Stomach (tissue), 4 donors: ENCODE measurements around the gene B3GLCT.

Experiments
- EP300 ChIP-seq: sonication (generic); formaldehyde crosslinking; IDR thresholded peaks from one replicate; pipeline ENCODE4 v1.6.1; 2017; ENCODE audit warnings: antibody characterized with exemption
- POLR2AphosphoS5 ChIP-seq, 3 donors: sonication (generic); formaldehyde crosslinking; IDR thresholded peaks; one replicate each; pipeline ENCODE4 v1.6.1; 2016; ENCODE audit warnings: antibody characterized with exemption in 3 of 3
- TF ChIP-seq, protein P1 (sequence below), 7 experiments: fragments of 450-650 bp in 4 of 7; fragments of 200-600 bp in 3 of 7; sonication (generic) in 3 of 7; IDR thresholded peaks; one replicate each; pipeline ENCODE4 v1.5.1; 2016 to 2019; ENCODE audit warnings: antibody characterized with exemption in 7 of 7, control low read depth in 2 of 7, mild to moderate bottlenecking in 1 of 7

DNA sequence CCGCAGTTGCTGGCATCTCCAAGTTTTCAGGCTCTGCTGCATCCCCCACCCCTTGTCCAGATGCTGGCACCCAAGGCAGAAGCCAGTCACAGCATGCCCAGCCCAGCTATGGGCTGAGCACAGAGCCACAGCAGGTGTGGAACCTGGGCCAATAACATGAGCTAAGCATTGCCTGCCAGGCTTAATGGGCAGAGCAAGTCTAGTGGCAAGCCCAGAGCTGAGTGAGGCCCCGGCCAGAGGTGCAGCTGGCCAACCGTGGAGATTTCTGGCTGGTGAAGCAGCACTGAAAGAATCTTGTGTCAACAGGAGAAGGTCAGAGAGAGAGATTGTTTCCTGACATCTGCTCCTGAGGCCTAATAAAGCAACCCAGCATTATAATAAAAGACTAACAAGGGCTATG, 111.0 kb downstream of the B3GLCT start:
- TF ChIP-seq, protein P1, sequence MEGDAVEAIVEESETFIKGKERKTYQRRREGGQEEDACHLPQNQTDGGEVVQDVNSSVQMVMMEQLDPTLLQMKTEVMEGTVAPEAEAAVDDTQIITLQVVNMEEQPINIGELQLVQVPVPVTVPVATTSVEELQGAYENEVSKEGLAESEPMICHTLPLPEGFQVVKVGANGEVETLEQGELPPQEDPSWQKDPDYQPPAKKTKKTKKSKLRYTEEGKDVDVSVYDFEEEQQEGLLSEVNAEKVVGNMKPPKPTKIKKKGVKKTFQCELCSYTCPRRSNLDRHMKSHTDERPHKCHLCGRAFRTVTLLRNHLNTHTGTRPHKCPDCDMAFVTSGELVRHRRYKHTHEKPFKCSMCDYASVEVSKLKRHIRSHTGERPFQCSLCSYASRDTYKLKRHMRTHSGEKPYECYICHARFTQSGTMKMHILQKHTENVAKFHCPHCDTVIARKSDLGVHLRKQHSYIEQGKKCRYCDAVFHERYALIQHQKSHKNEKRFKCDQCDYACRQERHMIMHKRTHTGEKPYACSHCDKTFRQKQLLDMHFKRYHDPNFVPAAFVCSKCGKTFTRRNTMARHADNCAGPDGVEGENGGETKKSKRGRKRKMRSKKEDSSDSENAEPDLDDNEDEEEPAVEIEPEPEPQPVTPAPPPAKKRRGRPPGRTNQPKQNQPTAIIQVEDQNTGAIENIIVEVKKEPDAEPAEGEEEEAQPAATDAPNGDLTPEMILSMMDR (IDR thresholded peaks at IDR 0.05): no peak
- no peak for TF ChIP-seq POLR2AphosphoS5 (IDR thresholded peaks at IDR 0.05)
- TF ChIP-seq EP300: no peak
